Naive thymus-derived CD4-positive, alpha-beta T cell (primary cell): Measurements from ENCODE around the gene WDFY1. TPM values are rescaled to one million over a fixed set of nuclear protein-coding genes. Genes with fewer than 3 reads are reported as not detected.

Experiments
- ATAC-seq: fragments of 150-1000 bp; cut with Tn5 transposase; 2 replicates; pipeline ENCODE4 v1.10.0; 2021; ENCODE audit warnings: mild to moderate bottlenecking, moderate library complexity
- CTCF ChIA-PET: fragments of 350-600 bp; sonication (Branson Sonifier 250); formaldehyde crosslinking; loops from one replicate; lab custom pipeline; 2021; ENCODE audit warnings: antibody characterized with exemption; lab: Charles Lee
- POLR2A ChIA-PET: fragments of 350-600 bp; sonication (Branson Sonifier 250); formaldehyde crosslinking; loops from one replicate; lab custom pipeline; 2021; ENCODE audit warnings: antibody characterized with exemption, inconsistent platforms; lab: Charles Lee
- DNase-seq, 9 donors: peaks; one replicate each; pipeline versions ENCODE4 v3.0.0 to v3.0.0-alpha.2; 2020 to 2022; ENCODE audit warnings: mixed read lengths in 1 of 9
- H3K27ac ChIP-seq: one replicate; pipeline ENCODE4 v1.7.0; 2013; ENCODE audit warnings: mild to moderate bottlenecking, low read depth, low read length, moderate library complexity
- H3K27me3 ChIP-seq, 2 donors: one replicate each; pipeline ENCODE4 v1.7.0; 2013; ENCODE audit warnings: low read length in 2 of 2, mild to moderate bottlenecking in 2 of 2, moderate library complexity in 2 of 2; ENCODE audit not compliant: control insufficient read depth in 2 of 2, insufficient read depth in 2 of 2
- H3K36me3 ChIP-seq, 3 experiments: 1 replicate in 2 of 3; 2 replicates in 1 of 3; pipeline ENCODE4 v1.7.0; 2013; ENCODE audit warnings: low read length in 3 of 3, mild to moderate bottlenecking in 3 of 3, moderate library complexity in 1 of 3; ENCODE audit not compliant: insufficient read depth in 3 of 3, control insufficient read depth in 2 of 3
- H3K4me1 ChIP-seq, 2 donors: one replicate each; pipeline ENCODE4 v1.7.0; 2013; ENCODE audit warnings: low read length in 2 of 2, mild to moderate bottlenecking in 2 of 2, moderate library complexity in 1 of 2; ENCODE audit not compliant: control insufficient read depth in 2 of 2, insufficient read depth in 2 of 2
- H3K4me3 ChIP-seq: 2 replicates; pipeline ENCODE4 v1.7.0; 2013; ENCODE audit warnings: mild to moderate bottlenecking, low read length
- H3K9me3 ChIP-seq, 3 experiments: 1 replicate in 2 of 3; 2 replicates in 1 of 3; pipeline ENCODE4 v1.7.0; 2013; ENCODE audit warnings: low read length in 3 of 3; ENCODE audit not compliant: control insufficient read depth in 2 of 3
- H3K27ac Mint-ChIP-seq, 9 donors: one replicate each; pipeline ENCODE4 v1.8.0; 2020 to 2022; ENCODE audit warnings: mixed read lengths in 9 of 9, mild to moderate bottlenecking in 8 of 9, moderate library complexity in 5 of 9, inconsistent platforms in 2 of 9
- H3K27me3 Mint-ChIP-seq, 5 donors: one replicate each; pipeline ENCODE4 v1.8.0; 2021 to 2022; ENCODE audit warnings: mixed read lengths in 5 of 5, mild to moderate bottlenecking in 1 of 5
- H3K36me3 Mint-ChIP-seq, 5 donors: one replicate each; pipeline ENCODE4 v1.8.0; 2020 to 2022; ENCODE audit warnings: mixed read lengths in 5 of 5, mild to moderate bottlenecking in 3 of 5, inconsistent platforms in 1 of 5
- H3K4me1 Mint-ChIP-seq, 7 donors: one replicate each; pipeline ENCODE4 v1.8.0; 2020 to 2022; ENCODE audit warnings: mixed read lengths in 7 of 7, mild to moderate bottlenecking in 3 of 7, inconsistent platforms in 1 of 7
- H3K4me3 Mint-ChIP-seq, 10 donors: one replicate each; pipeline ENCODE4 v1.8.0; 2020 to 2022; ENCODE audit warnings: mild to moderate bottlenecking in 10 of 10, mixed read lengths in 10 of 10, moderate library complexity in 6 of 10, inconsistent platforms in 2 of 10
- H3K9me3 Mint-ChIP-seq, 11 donors: one replicate each; pipeline ENCODE4 v1.8.0; 2020 to 2022; ENCODE audit warnings: mixed read lengths in 11 of 11, mild to moderate bottlenecking in 4 of 11, inconsistent platforms in 1 of 11, moderate library complexity in 1 of 11
- intact Hi-C, 2 donors: fragments of 100-400 bp; cut with micrococcal nuclease; formaldehyde crosslinking; loops; one replicate each; pipeline ENCODE4 v1.15.1; 2023
- polyA plus RNA-seq, 2 donors: library from polyadenylated mRNA; unstranded; fragments of 300-500 nt; fragmentation: Illumina TruSeq; gene quantifications; one replicate each; pipeline ENCODE4 v1.2.3, GENCODE V29; 2021
- total RNA-seq, 6 experiments: library from RNA in 5 of 6; stranded (reverse) in 5 of 6; gene quantifications; 1 replicate in 5 of 6; 2 replicates in 1 of 6; pipeline ENCODE4 v1.2.3 and lab custom pipeline; 2021 to 2026

The WDFY1 gene
- total and polyA plus RNA-seq, 7 experiments from 2014 or later, result 13.9 to 80.1 (median 27.4) TPM

DNA sequence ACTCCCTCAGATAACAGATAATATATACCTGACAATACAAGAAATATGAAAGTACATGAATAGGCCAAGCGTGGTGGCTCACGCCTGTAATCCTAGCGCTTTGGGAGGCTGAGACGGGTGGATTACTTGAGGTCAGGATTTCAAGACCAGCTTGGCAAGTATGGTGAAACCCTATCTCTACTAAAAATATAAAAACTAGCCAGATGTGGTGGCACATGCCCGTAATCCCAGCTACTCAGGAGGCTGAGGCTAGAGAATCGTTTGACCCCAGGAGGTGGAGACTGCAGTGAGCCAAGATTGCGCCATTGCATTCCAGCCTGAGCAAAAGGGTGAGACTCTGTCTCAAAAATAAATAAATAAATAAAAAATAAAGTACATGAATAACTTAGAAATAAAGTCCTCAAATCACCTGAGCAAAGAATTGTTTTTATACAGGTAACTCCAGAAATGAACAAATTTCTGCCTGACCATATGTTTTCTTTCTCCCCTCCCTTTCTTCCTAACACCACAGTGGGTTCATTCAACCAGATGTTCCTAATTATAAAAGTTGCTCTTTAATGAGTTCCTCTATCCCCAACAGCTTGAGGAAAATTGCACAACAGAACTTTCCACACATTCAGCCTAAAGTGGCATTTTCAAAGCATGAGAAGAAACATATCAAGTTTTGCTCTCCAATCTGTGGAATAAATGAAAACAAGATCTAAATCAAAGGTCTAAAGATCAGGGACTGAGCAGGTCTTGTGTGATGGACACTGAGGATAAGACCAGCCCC lies 74.1 kb downstream of the WDFY1 start:
- CTCF ChIA-PET, result no interaction called here
- H3K4me1 Mint-ChIP-seq, result peaks cover 6 to 18% (median 8%) of the 10 kb centered on the region in 7 donors
- no peak overlapping the region for H3K27ac ChIP-seq
- H3K36me3 ChIP-seq, result no peaks in the 10 kb centered on the region
- H3K4me1 ChIP-seq, result peaks cover 7 to 8% of the 10 kb centered on the region in 2 donors
- POLR2A ChIA-PET, result no interaction called here
- H3K27ac Mint-ChIP-seq, result no peak overlapping the region
- peaks cover 0 to 2% (median 0%) of the 10 kb centered on the region in 11 donors for H3K9me3 Mint-ChIP-seq
- no peak for DNase-seq
- H3K9me3 ChIP-seq, result no peaks in the 10 kb centered on the region
- ATAC-seq, result no peak
- H3K4me3 Mint-ChIP-seq, result no peak overlapping the region
- intact Hi-C loops, result loop anchor here in 1 of 2 donors (5.0 kb wide), 1 partner anchor 144 kb away; no protein-coding TSS in a partner anchor
- peaks cover 4 to 34% (median 28%) of the 10 kb centered on the region in 5 donors for H3K36me3 Mint-ChIP-seq
- no peaks in the 10 kb centered on the region for H3K27me3 Mint-ChIP-seq
- H3K4me3 ChIP-seq, result no peak overlapping the region
- H3K27me3 ChIP-seq, result no peaks in the 10 kb centered on the region

DNA sequence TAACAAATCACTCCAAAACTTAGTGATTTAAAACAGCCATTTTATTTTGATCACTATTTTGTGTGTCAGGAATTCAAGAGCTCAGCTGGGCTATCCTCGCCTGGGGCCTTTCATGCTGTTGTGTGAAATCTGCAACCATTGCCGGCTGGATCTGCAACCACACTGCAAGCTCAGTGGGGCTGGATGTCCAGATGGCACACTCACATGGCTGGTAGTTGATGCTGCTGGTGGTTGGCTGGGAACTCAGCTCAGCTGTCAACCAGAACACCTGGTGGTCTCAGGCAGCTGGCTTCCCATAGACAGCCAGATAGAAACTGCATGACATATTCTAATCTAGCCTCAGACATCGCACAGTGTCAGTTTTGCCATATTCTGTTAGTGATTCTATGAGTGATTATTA lies 77.1 kb downstream of the WDFY1 start:
- ChIA-PET POLR2A (no interaction called here), CTCF (no interaction called here)
- Mint-ChIP-seq H3K27me3 (no peaks in the 10 kb centered on the region), H3K9me3 (peaks cover 0 to 3% (median 0%) of the 10 kb centered on the region in 11 donors), H3K27ac (no peak overlapping the region), H3K36me3 (peaks cover 4 to 24% (median 17%) of the 10 kb centered on the region in 5 donors), H3K4me1 (peaks cover 19 to 34% (median 24%) of the 10 kb centered on the region in 7 donors), H3K4me3 (no peak overlapping the region)
- Histone ChIP-seq H3K36me3 (no peaks in the 10 kb centered on the region), H3K27me3 (no peaks in the 10 kb centered on the region), H3K4me3 (no peak overlapping the region), H3K27ac (no peak overlapping the region), H3K9me3 (no peaks in the 10 kb centered on the region), H3K4me1 (peaks cover 22% of the 10 kb centered on the region in 2 donors)
- intact Hi-C loops, result loop anchor here in 1 of 2 donors (5.0 kb wide), 1 partner anchor 74 kb away; no protein-coding TSS in a partner anchor
- ATAC-seq, result no peak
- DNase-seq, result no peak

DNA sequence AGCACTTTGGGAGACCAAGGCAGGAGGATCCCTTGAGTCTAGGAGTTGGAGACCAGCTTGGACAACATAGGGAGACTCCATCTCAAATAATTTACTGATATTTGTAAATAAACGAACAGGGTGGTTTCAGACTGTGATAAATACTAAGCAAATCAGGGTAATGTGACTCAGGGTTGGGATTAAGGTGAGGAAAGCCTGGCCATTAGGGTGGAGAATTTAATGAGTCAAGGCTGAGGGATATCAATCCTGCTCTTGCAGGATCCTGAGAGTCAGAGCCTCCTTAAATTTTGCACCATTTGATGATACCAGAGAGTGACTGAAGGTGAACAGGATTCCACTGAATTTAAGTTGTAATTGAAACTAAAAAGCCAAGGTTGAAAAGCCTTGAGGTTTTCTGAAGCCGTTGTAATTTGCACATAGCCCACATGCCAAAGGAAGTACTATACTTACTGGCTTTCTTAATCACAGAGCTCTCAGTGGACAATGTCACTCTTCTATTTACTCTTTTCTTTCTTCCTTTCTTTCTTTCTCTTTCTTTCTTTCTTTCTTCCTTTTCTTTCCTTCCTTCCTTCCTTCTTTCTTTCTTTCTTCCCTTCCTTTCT lies 79.1 kb downstream of the WDFY1 start:
- Mint-ChIP-seq H3K9me3 (peaks cover 0 to 3% (median 0%) of the 10 kb centered on the region in 11 donors), H3K27me3 (no peaks in the 10 kb centered on the region), H3K4me1 (peaks cover 19 to 37% (median 24%) of the 10 kb centered on the region in 7 donors), H3K36me3 (peaks cover 0 to 12% (median 11%) of the 10 kb centered on the region in 5 donors), H3K27ac (peak overlapping the region in 3 of 9 donors; percentile 7 to 85 (median 8)), H3K4me3 (peak overlapping the region in 9 of 10 donors; percentile 2 to 69 (median 33))
- peak in 4 of 9 donors; percentile 8 to 17 (median 12) for DNase-seq
- H3K27ac ChIP-seq, result no peak overlapping the region
- H3K4me3 ChIP-seq, result peak overlapping the region; percentile 18
- CTCF ChIA-PET, result interaction anchor here (1.3 kb wide), 1 partner anchor 128 kb away, joined by 4 read pairs; no protein-coding TSS in a partner anchor
- no peaks in the 10 kb centered on the region for H3K9me3 ChIP-seq
- peaks cover 22% of the 10 kb centered on the region in 2 donors for H3K4me1 ChIP-seq
- no peaks in the 10 kb centered on the region for H3K36me3 ChIP-seq
- no peaks in the 10 kb centered on the region for H3K27me3 ChIP-seq
- ATAC-seq, result peak; percentile 53
- intact Hi-C loops, result loop anchor here (1.0 to 5.0 kb wide), 4 partner anchors 29 to 91 kb away; partner anchors contain the start of genes AP1S3 (in 2 of the 2), MRPL44 (in 1 of the 2) and WDFY1 (in 1 of the 2)
- POLR2A ChIA-PET, result no interaction called here

DNA sequence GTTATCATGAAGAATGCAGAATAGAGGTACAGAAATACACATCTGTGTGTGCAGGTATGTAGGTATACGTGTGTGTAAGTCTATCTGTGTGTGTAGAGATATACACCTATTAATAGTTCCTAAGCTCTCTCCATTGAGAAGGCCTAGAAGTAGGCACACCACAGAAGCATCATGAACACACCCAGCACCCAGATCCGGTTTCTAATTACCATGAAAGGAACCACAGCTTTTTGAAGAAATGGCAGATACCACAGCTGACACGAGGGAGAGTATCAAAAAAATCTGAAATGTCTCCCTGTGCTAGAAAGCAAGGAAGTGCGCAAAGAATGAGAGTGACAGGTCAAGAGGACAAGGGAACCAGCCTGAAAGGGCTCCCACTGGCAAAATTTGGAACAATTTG lies 80.0 kb downstream of the WDFY1 start:
- ChIA-PET POLR2A (interaction anchor here (0.9 kb wide), 1 partner anchor 96 kb away, joined by 4 read pairs; no protein-coding TSS in a partner anchor), CTCF (interaction anchor here (1.3 kb wide), 1 partner anchor 129 kb away, joined by 4 read pairs; no protein-coding TSS in a partner anchor)
- intact Hi-C loops, result loop anchor here (1.0 to 5.0 kb wide), 4 partner anchors 28 to 92 kb away; partner anchors contain the start of genes AP1S3 (in 1 of the 2), MRPL44 (in 1 of the 2) and WDFY1 (in 1 of the 2)
- H3K9me3 ChIP-seq, result no peaks in the 10 kb centered on the region
- no peaks in the 10 kb centered on the region for H3K27me3 Mint-ChIP-seq
- H3K27ac Mint-ChIP-seq, result peak overlapping the region in 5 of 9 donors; percentile 1 to 67 (median 9)
- peaks cover 19 to 41% (median 24%) of the 10 kb centered on the region in 7 donors for H3K4me1 Mint-ChIP-seq
- peaks cover 0 to 12% (median 5%) of the 10 kb centered on the region in 5 donors for H3K36me3 Mint-ChIP-seq
- no peaks in the 10 kb centered on the region for H3K27me3 ChIP-seq
- no peaks in the 10 kb centered on the region for H3K36me3 ChIP-seq
- H3K4me3 Mint-ChIP-seq, result peak overlapping the region; percentile 38 to 77 (median 56)
- no peak overlapping the region for H3K4me3 ChIP-seq
- H3K9me3 Mint-ChIP-seq, result peaks cover 0 to 3% (median 0%) of the 10 kb centered on the region in 11 donors
- H3K27ac ChIP-seq, result no peak overlapping the region
- DNase-seq (peak in 7 of 9 donors; percentile 38 to 81 (median 73)), ATAC-seq (peak; percentile 91)
- peaks cover 22% of the 10 kb centered on the region in 2 donors for H3K4me1 ChIP-seq

DNA sequence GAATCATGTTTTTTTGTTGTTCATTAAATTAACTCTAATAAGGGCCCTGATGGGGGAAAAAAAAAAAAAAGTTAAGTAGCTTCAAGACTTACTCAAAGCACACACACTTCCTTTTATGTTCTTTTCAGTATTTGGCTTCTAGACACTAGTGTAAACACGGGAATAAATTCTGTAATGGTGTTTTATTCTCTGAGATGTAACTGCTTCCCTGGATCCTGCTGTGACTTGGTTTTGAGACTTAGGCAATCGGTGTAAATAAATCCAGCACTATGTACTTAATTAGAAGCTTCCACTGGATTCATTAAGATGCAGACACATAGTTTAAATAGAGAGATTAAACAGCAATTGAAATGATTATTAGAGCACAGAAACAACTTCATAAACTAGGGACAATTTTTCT lies 81.6 kb downstream of the WDFY1 start:
- Mint-ChIP-seq H3K4me1 (peaks cover 20 to 41% (median 24%) of the 10 kb centered on the region in 7 donors), H3K4me3 (no peak overlapping the region), H3K27me3 (no peaks in the 10 kb centered on the region), H3K9me3 (peaks cover 0 to 3% (median 0%) of the 10 kb centered on the region in 11 donors), H3K36me3 (peaks cover 0 to 9% (median 0%) of the 10 kb centered on the region in 5 donors), H3K27ac (peak overlapping the region in 1 of 9 donors; percentile 30)
- ChIA-PET POLR2A (no interaction called here), CTCF (no interaction called here)
- H3K27me3 ChIP-seq, result no peaks in the 10 kb centered on the region
- peaks cover 22 to 27% of the 10 kb centered on the region in 2 donors for H3K4me1 ChIP-seq
- no peak overlapping the region for H3K27ac ChIP-seq
- no peak overlapping the region for H3K4me3 ChIP-seq
- DNase-seq (no peak), ATAC-seq (no peak)
- H3K36me3 ChIP-seq, result no peaks in the 10 kb centered on the region
- H3K9me3 ChIP-seq, result no peaks in the 10 kb centered on the region
- intact Hi-C loops, result no loop called here
